ENCODE data around the gene HCN3. TPM values are rescaled to one million over a fixed set of nuclear protein-coding genes. Genes with fewer than 3 reads are reported as not detected.

Gene HCN3
- total RNA-seq, 4 donors from 2014 or later = 0.18 to 1.5 (median 1.1) TPM

GRCh38 chr1:155321639-155322503 is 44.6 kb downstream of the HCN3 start:
- DNase-seq (no peak), ATAC-seq (no peak)
- intact Hi-C loops (cut with DNase I; ENCODE audit: low total_unique reads) = loop anchor here (5.0 kb wide), 2 partner anchors 270 to 535 kb away; partner anchors contain the start of genes GON4L and SYT11
- Histone ChIP-seq H3K4me1 (peaks cover 16 to 39% of the 10 kb centered on the region in 2 donors), H3K36me3 (peaks cover 0 to 9% of the 10 kb centered on the region in 2 donors), H3K27me3 (no peaks in the 10 kb centered on the region), H3K27ac (peak overlapping the region; percentile 82 to 96 (median 87)), H3K9me3 (no peaks in the 10 kb centered on the region), H3K4me3 (peak overlapping the region; percentile 62 to 95 (median 90))
- in situ Hi-C loops (cut with MboI; ENCODE audit: low sequenced_read_pairs in 4 of 4) = no loop called here
- TF ChIP-seq CTCF (IDR thresholded peaks at IDR 0.05 in 4 of 5, conservative IDR thresholded peaks at IDR 0.05 in 1 of 5) (no peak), POLR2A (IDR thresholded peaks at IDR 0.05) (no peak)

DNA sequence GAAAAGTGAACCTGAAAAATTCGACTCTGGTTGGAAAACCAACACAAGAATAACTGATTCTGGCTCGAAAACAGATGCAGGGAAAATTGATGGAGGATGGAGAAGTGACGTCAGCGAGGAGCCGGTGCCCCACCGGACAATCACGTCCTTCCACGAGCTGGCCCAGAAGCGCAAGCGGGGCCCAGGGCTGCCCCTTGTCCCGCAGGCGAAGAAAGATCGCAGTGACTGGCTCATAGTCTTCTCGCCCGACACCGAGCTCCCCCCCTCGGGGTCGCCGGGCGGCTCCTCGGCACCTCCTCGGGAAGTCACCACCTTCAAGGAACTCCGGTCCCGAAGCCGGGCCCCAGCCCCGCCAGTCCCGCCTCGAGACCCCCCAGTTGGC is 45.3 kb downstream of the HCN3 start:
- H3K4me1 ChIP-seq = peaks cover 16 to 39% of the 10 kb centered on the region in 2 donors
- in situ Hi-C loops (cut with MboI; ENCODE audit: low sequenced_read_pairs in 4 of 4) = no loop called here
- no peak for TF ChIP-seq POLR2A (IDR thresholded peaks at IDR 0.05)
- TF ChIP-seq CTCF (IDR thresholded peaks at IDR 0.05 in 4 of 5, conservative IDR thresholded peaks at IDR 0.05 in 1 of 5) = no peak
- DNase-seq (no peak), ATAC-seq (no peak)
- intact Hi-C loops (cut with DNase I; ENCODE audit: low total_unique reads) = loop anchor here (5.0 kb wide), 2 partner anchors 270 to 535 kb away; partner anchors contain the start of genes GON4L and SYT11
- no peaks in the 10 kb centered on the region for H3K27me3 ChIP-seq
- H3K9me3 ChIP-seq = no peaks in the 10 kb centered on the region
- peak overlapping the region; percentile 82 to 96 (median 87) for H3K27ac ChIP-seq
- H3K4me3 ChIP-seq = peak overlapping the region; percentile 62 to 95 (median 90)
- peaks cover 0 to 9% of the 10 kb centered on the region in 2 donors for H3K36me3 ChIP-seq

GRCh38 chr1:155322953-155323728 is 45.9 kb downstream of the HCN3 start:
- Histone ChIP-seq H3K4me3 (peak overlapping the region; percentile 62 to 95 (median 90)), H3K27ac (peak overlapping the region; percentile 82 to 96 (median 87)), H3K9me3 (no peaks in the 10 kb centered on the region), H3K36me3 (peaks cover 0 to 9% of the 10 kb centered on the region in 2 donors), H3K4me1 (peaks cover 16 to 39% of the 10 kb centered on the region in 2 donors), H3K27me3 (no peaks in the 10 kb centered on the region)
- ATAC-seq (peak; percentile 57 to 62), DNase-seq (peak; percentile 68 to 82)
- intact Hi-C loops (cut with DNase I; ENCODE audit: low total_unique reads) (loop anchor here (1.0 to 5.0 kb wide), 4 partner anchors 50 to 534 kb away; partner anchors contain the start of genes CLK2, GON4L, SYT11 and THBS3), in situ Hi-C loops (cut with MboI; ENCODE audit: low sequenced_read_pairs in 4 of 4) (no loop called here)
- TF ChIP-seq CTCF (IDR thresholded peaks at IDR 0.05 in 4 of 5, conservative IDR thresholded peaks at IDR 0.05 in 1 of 5) (peak; percentile 91 to 98 (median 95)), POLR2A (IDR thresholded peaks at IDR 0.05) (peak in 1 of 2 donors; percentile 30)

GRCh38 chr1:155323729-155324036 is 46.4 kb downstream of the HCN3 start:
- H3K36me3 ChIP-seq = peaks cover 0 to 7% of the 10 kb centered on the region in 2 donors
- peaks cover 16 to 39% of the 10 kb centered on the region in 2 donors for H3K4me1 ChIP-seq
- H3K27me3 ChIP-seq = no peaks in the 10 kb centered on the region
- no peaks in the 10 kb centered on the region for H3K9me3 ChIP-seq
- DNase-seq = peak; percentile 66 to 76
- intact Hi-C loops (cut with DNase I; ENCODE audit: low total_unique reads) = loop anchor here (1.0 to 5.0 kb wide), 7 partner anchors 15 to 534 kb away; partner anchors contain the start of genes CLK2, FDPS, GON4L and HCN3
- in situ Hi-C loops (cut with MboI; ENCODE audit: low sequenced_read_pairs in 4 of 4) = no loop called here
- no peak for TF ChIP-seq POLR2A (IDR thresholded peaks at IDR 0.05)
- TF ChIP-seq CTCF (IDR thresholded peaks at IDR 0.05 in 4 of 5, conservative IDR thresholded peaks at IDR 0.05 in 1 of 5) = no peak
- peak overlapping the region; percentile 82 to 96 (median 87) for H3K27ac ChIP-seq
- H3K4me3 ChIP-seq = peak overlapping the region; percentile 62 to 95 (median 90)
- peak; percentile 56 to 63 for ATAC-seq
